GM12875 (cell line): ENCODE data around the gene GLB1L3.

Experiments
- H3K4me3 ChIP-seq: one replicate; pipeline ENCODE4 v1.5.1; 2011; ENCODE audit warnings: low read depth, low read length, control low read depth
- CTCF ChIP-seq: IDR thresholded peaks from 2 replicates; pipeline ENCODE4 v1.5.1; 2011; ENCODE audit warnings: low read depth, mild to moderate bottlenecking, control low read depth, inconsistent platforms, low read length, moderate library complexity, borderline replicate concordance; ENCODE audit not compliant: insufficient read depth

Gene GLB1L3

GRCh38 chr11:134233729-134234179, 42.4 kb upstream of the GLB1L3 start:
- no peak for TF ChIP-seq CTCF
- H3K4me3 ChIP-seq = no peak overlapping the region

- TF ChIP-seq CTCF = no peak
- H3K4me3 ChIP-seq = no peak overlapping the region
These were observed 40.8 kb upstream of the GLB1L3 start for GRCh38 chr11:134235399-134235798.

- no peak for TF ChIP-seq CTCF
- H3K4me3 ChIP-seq = no peak overlapping the region
These were observed 39.2 kb upstream of the GLB1L3 start for GRCh38 chr11:134236834-134237556.

GRCh38 chr11:134237557-134237922, 38.6 kb upstream of the GLB1L3 start:
- no peak overlapping the region for H3K4me3 ChIP-seq
- TF ChIP-seq CTCF = no peak

GRCh38 chr11:134238956-134239355, 37.2 kb upstream of the GLB1L3 start:
- TF ChIP-seq CTCF = no peak
- no peak overlapping the region for H3K4me3 ChIP-seq

GRCh38 chr11:134240592-134240991, 35.6 kb upstream of the GLB1L3 start:
- no peak for TF ChIP-seq CTCF
- H3K4me3 ChIP-seq = no peak overlapping the region

DNA sequence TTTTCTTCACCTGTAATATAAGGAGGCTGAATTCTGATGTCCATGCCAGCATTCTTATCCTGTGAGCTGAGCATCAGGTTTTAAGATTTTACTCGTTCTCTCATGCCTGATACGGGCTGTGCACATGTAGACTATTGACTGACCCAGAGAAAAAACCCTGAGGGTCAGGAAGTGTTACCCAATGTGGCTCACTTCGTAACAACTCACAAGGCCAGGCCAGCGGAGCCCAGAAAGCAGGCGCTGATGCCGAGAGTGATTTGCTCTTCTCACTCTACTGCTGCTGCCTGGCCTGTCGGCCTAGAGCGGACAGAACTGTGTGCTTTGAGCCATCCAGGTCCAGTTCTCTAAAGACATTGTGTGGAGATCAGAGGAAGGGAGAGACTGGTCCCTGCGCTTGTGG, 33.8 kb upstream of the GLB1L3 start:
- no peak overlapping the region for H3K4me3 ChIP-seq
- no peak for TF ChIP-seq CTCF
